Activated gamma-delta T cell (primary cell): ENCODE results near the gene UNC80.

Source experiments
- DNase-seq: peaks from one replicate; lab custom pipeline; 2025; lab: John Stamatoyannopoulos, UW

Gene UNC80

GRCh38 chr2:209970711-209971110 is 199.1 kb downstream of the UNC80 start:
- no peak for DNase-seq

GRCh38 chr2:209973328-209973727 is 201.7 kb downstream of the UNC80 start:
- no peak for DNase-seq

- no peak for DNase-seq
Measured at GRCh38 chr2:209974576-209974975, 202.9 kb downstream of the UNC80 start.

GRCh38 chr2:209976698-209977385 is 205.2 kb downstream of the UNC80 start:
- no peak for DNase-seq

GRCh38 chr2:209977386-209978239 is 206.0 kb downstream of the UNC80 start:
- DNase-seq: no peak

GRCh38 chr2:209984291-209984690 is 212.7 kb downstream of the UNC80 start:
- DNase-seq: no peak

- no peak for DNase-seq
Measured at GRCh38 chr2:209985874-209986273, 214.2 kb downstream of the UNC80 start.

GRCh38 chr2:209986415-209986814 is 214.8 kb downstream of the UNC80 start:
- no peak for DNase-seq

- no peak for DNase-seq
Measured at GRCh38 chr2:209988010-209988409, 216.4 kb downstream of the UNC80 start.

GRCh38 chr2:209990838-209991237 is 219.2 kb downstream of the UNC80 start:
- no peak for DNase-seq

- DNase-seq: no peak
Measured at GRCh38 chr2:209993968-209994367, 222.3 kb downstream of the UNC80 start.

GRCh38 chr2:209998596-209998995 is 227.0 kb downstream of the UNC80 start:
- DNase-seq: no peak

- no peak for DNase-seq
Measured at GRCh38 chr2:210000464-210001324, 229.1 kb downstream of the UNC80 start.

- peak; percentile 83 for DNase-seq
Measured at GRCh38 chr2:210002158-210003157, 230.8 kb downstream of the UNC80 start, which contains the start of gene RPE. RPE (plus strand) TSS chr2:210002638; CDS start chr2:210002662, 24 bp downstream.

GRCh38 chr2:210003359-210003758 is 231.7 kb downstream of the UNC80 start:
- no peak for DNase-seq

- DNase-seq: no peak
Measured at GRCh38 chr2:210004881-210005280, 233.2 kb downstream of the UNC80 start.

- DNase-seq: no peak
Measured at GRCh38 chr2:210007895-210008294, 236.3 kb downstream of the UNC80 start.

GRCh38 chr2:210009126-210009525 is 237.5 kb downstream of the UNC80 start:
- DNase-seq: no peak

GRCh38 chr2:210009896-210010295 is 238.3 kb downstream of the UNC80 start:
- no peak for DNase-seq

- no peak for DNase-seq
Measured at GRCh38 chr2:210020138-210020537, 248.5 kb downstream of the UNC80 start.

- no peak for DNase-seq
Measured at GRCh38 chr2:210022824-210023223, 251.2 kb downstream of the UNC80 start.
